Measurements from ENCODE around the gene PRPF19. TPM values are rescaled to one million over a fixed set of nuclear protein-coding genes. Genes with fewer than 3 reads are reported as not detected.

The PRPF19 gene
- total RNA-seq, 2 donors from 2014 or later: 42.0 to 52.2 TPM

- Histone ChIP-seq H3K36me3 (no peaks in the 10 kb centered on the region), H3K4me3 (no peak overlapping the region), H3K27me3 (replicated peaks; ENCODE audit: insufficient read depth) (no peaks in the 10 kb centered on the region), H3K9me3 (no peaks in the 10 kb centered on the region), H3K4me1 (ENCODE audit: control insufficient read depth in 1 of 2, low read depth in 2 of 2) (peaks cover 3 to 8% of the 10 kb centered on the region in 2 donors), H3K27ac (no peak overlapping the region)
- no peak for ATAC-seq (ENCODE audit: insufficient number of reproducible peaks, low FRiP score, low read depth)
- TF ChIP-seq CTCF (IDR thresholded peaks at IDR 0.05): no peak
- DNase-seq (ENCODE audit: low spot score): no peak
These were observed 23.4 kb upstream of the PRPF19 start for GRCh38 chr11:60929764-60930163.

- H3K4me3 ChIP-seq: no peak overlapping the region
- DNase-seq (ENCODE audit: low spot score): no peak
These were observed 22.2 kb upstream of the PRPF19 start for GRCh38 chr11:60928563-60929001.

GRCh38 chr11:60927600-60927999 lies 21.2 kb upstream of the PRPF19 start:
- ATAC-seq (ENCODE audit: insufficient number of reproducible peaks, low FRiP score, low read depth) (no peak), DNase-seq (ENCODE audit: low spot score) (no peak)
- no peak for TF ChIP-seq CTCF (IDR thresholded peaks at IDR 0.05)
- Histone ChIP-seq H3K4me3 (no peak overlapping the region), H3K36me3 (peaks cover 3% of the 10 kb centered on the region), H3K27me3 (replicated peaks; ENCODE audit: insufficient read depth) (no peaks in the 10 kb centered on the region), H3K9me3 (no peaks in the 10 kb centered on the region), H3K27ac (no peak overlapping the region), H3K4me1 (ENCODE audit: control insufficient read depth in 1 of 2, low read depth in 2 of 2) (peaks cover 9 to 20% of the 10 kb centered on the region in 2 donors)

More at GRCh38 chr11:60928563-60929001, 22.2 kb upstream of the PRPF19 start:
- no peak for ATAC-seq (ENCODE audit: insufficient number of reproducible peaks, low FRiP score, low read depth)
- Histone ChIP-seq H3K27me3 (replicated peaks; ENCODE audit: insufficient read depth) (no peaks in the 10 kb centered on the region), H3K27ac (no peak overlapping the region), H3K36me3 (no peaks in the 10 kb centered on the region), H3K4me1 (ENCODE audit: control insufficient read depth in 1 of 2, low read depth in 2 of 2) (peaks cover 9 to 17% of the 10 kb centered on the region in 2 donors), H3K9me3 (no peaks in the 10 kb centered on the region)
- TF ChIP-seq CTCF (IDR thresholded peaks at IDR 0.05): no peak

GRCh38 chr11:60927061-60927592 lies 20.7 kb upstream of the PRPF19 start:
- TF ChIP-seq CTCF (IDR thresholded peaks at IDR 0.05): no peak
- Histone ChIP-seq H3K4me1 (ENCODE audit: control insufficient read depth in 1 of 2, low read depth in 2 of 2) (peaks cover 9 to 20% of the 10 kb centered on the region in 2 donors), H3K4me3 (no peak overlapping the region), H3K9me3 (no peaks in the 10 kb centered on the region), H3K27ac (no peak overlapping the region), H3K36me3 (peaks cover 7% of the 10 kb centered on the region), H3K27me3 (replicated peaks; ENCODE audit: insufficient read depth) (no peaks in the 10 kb centered on the region)
- DNase-seq (ENCODE audit: low spot score) (no peak), ATAC-seq (ENCODE audit: insufficient number of reproducible peaks, low FRiP score, low read depth) (no peak)

- Histone ChIP-seq H3K4me1 (ENCODE audit: control insufficient read depth in 1 of 2, low read depth in 2 of 2) (peaks cover 9 to 20% of the 10 kb centered on the region in 2 donors), H3K27ac (no peak overlapping the region), H3K27me3 (replicated peaks; ENCODE audit: insufficient read depth) (no peaks in the 10 kb centered on the region), H3K36me3 (peaks cover 14% of the 10 kb centered on the region), H3K4me3 (no peak overlapping the region), H3K9me3 (no peaks in the 10 kb centered on the region)
- DNase-seq (ENCODE audit: low spot score) (no peak), ATAC-seq (ENCODE audit: insufficient number of reproducible peaks, low FRiP score, low read depth) (no peak)
- no peak for TF ChIP-seq CTCF (IDR thresholded peaks at IDR 0.05)
These were observed 20.1 kb upstream of the PRPF19 start for GRCh38 chr11:60926500-60926899.

All from thoracic aorta (tissue), 2 donors.